HEK293 (cell line): ENCODE data around the gene PRC1.

Source experiments
- GFI1B ChIP-seq: fragments of 450-650 bp; formaldehyde crosslinking; IDR thresholded peaks from 2 replicates; pipeline ENCODE4 v1.5.1; 2016; ENCODE audit warnings: missing biosample characterization, missing genetic modification characterization
- OVOL3 ChIP-seq: fragments of 450-650 bp; formaldehyde crosslinking; IDR thresholded peaks from 2 replicates; pipeline ENCODE4 v1.5.1; 2016; ENCODE audit warnings: missing biosample characterization, missing genetic modification characterization
- TRIM28 ChIP-seq: IDR thresholded peaks from 2 replicates; pipeline ENCODE4 v1.6.1; 2011; ENCODE audit warnings: low read length, control low read depth, borderline replicate concordance
- YY1 ChIP-seq: fragments of 450-650 bp; formaldehyde crosslinking; IDR thresholded peaks from 2 replicates; pipeline ENCODE4 v1.5.1; 2018; ENCODE audit warnings: missing biosample characterization, missing genetic modification characterization
- YY2 ChIP-seq: fragments of 450-650 bp; formaldehyde crosslinking; IDR thresholded peaks from 2 replicates; pipeline ENCODE4 v1.5.1; 2016; ENCODE audit warnings: missing biosample characterization, missing genetic modification characterization
- ZBTB10 ChIP-seq: fragments of 450-650 bp; formaldehyde crosslinking; IDR thresholded peaks from 2 replicates; pipeline ENCODE4 v1.5.1; 2016; ENCODE audit warnings: missing biosample characterization, missing genetic modification characterization
- ZBTB11 ChIP-seq: fragments of 450-650 bp; formaldehyde crosslinking; conservative IDR thresholded peaks from 2 replicates; pipeline ENCODE4 v1.5.1; 2016; ENCODE audit warnings: low read depth, missing biosample characterization, missing genetic modification characterization
- ZBTB20 ChIP-seq: fragments of 450-650 bp; formaldehyde crosslinking; IDR thresholded peaks from 2 replicates; pipeline ENCODE4 v1.5.1; 2016; ENCODE audit warnings: missing biosample characterization, missing genetic modification characterization
- ZBTB6 ChIP-seq: fragments of 450-650 bp; formaldehyde crosslinking; IDR thresholded peaks from 2 replicates; pipeline ENCODE4 v1.5.1; 2017; ENCODE audit warnings: missing biosample characterization, missing genetic modification characterization
- ZEB2 ChIP-seq: fragments of 450-650 bp; formaldehyde crosslinking; IDR thresholded peaks from 2 replicates; pipeline ENCODE4 v1.5.1; 2016; ENCODE audit warnings: missing biosample characterization, missing genetic modification characterization
- ZFHX2 ChIP-seq: fragments of 450-650 bp; formaldehyde crosslinking; conservative IDR thresholded peaks from 2 replicates; pipeline ENCODE4 v1.5.1; 2016; ENCODE audit warnings: missing biosample characterization, missing genetic modification characterization
- ZNF112 ChIP-seq: fragments of 450-650 bp; formaldehyde crosslinking; IDR thresholded peaks from 2 replicates; pipeline ENCODE4 v1.5.0; 2017; ENCODE audit warnings: missing biosample characterization, missing genetic modification characterization
- ZNF23 ChIP-seq: fragments of 450-650 bp; formaldehyde crosslinking; IDR thresholded peaks from 2 replicates; pipeline ENCODE4 v1.5.1; 2016; ENCODE audit warnings: missing biosample characterization, missing genetic modification characterization, borderline replicate concordance
- ZNF239 ChIP-seq: fragments of 450-650 bp; formaldehyde crosslinking; IDR thresholded peaks from 2 replicates; pipeline ENCODE4 v1.5.1; 2016; ENCODE audit warnings: missing biosample characterization, missing genetic modification characterization
- ZNF324 ChIP-seq: fragments of 450-650 bp; formaldehyde crosslinking; IDR thresholded peaks from 2 replicates; pipeline ENCODE4 v1.5.1; 2016; ENCODE audit warnings: missing biosample characterization, missing genetic modification characterization
- ZNF416 ChIP-seq: fragments of 450-650 bp; formaldehyde crosslinking; IDR thresholded peaks from 2 replicates; pipeline ENCODE4 v1.5.1; 2016; ENCODE audit warnings: missing biosample characterization, missing genetic modification characterization
- ZNF449 ChIP-seq: fragments of 450-650 bp; formaldehyde crosslinking; IDR thresholded peaks from 2 replicates; pipeline ENCODE4 v1.5.1; 2017; ENCODE audit warnings: missing biosample characterization, mild to moderate bottlenecking, missing genetic modification characterization, moderate library complexity
- ZNF473 ChIP-seq: fragments of 450-650 bp; formaldehyde crosslinking; IDR thresholded peaks from 2 replicates; pipeline ENCODE4 v1.5.1; 2017; ENCODE audit warnings: missing biosample characterization, missing genetic modification characterization
- ZNF48 ChIP-seq: fragments of 450-650 bp; formaldehyde crosslinking; IDR thresholded peaks from 2 replicates; pipeline ENCODE4 v1.5.1; 2016; ENCODE audit warnings: missing biosample characterization, missing genetic modification characterization
- ZNF510 ChIP-seq: fragments of 450-650 bp; formaldehyde crosslinking; IDR thresholded peaks from 2 replicates; pipeline ENCODE4 v1.5.1; 2018; ENCODE audit warnings: mild to moderate bottlenecking, missing genetic modification characterization, missing biosample characterization; ENCODE audit not compliant: insufficient replicate concordance
- ZNF521 ChIP-seq: fragments of 450-650 bp; formaldehyde crosslinking; IDR thresholded peaks from 2 replicates; pipeline ENCODE4 v1.5.1; 2017; ENCODE audit warnings: missing biosample characterization, mild to moderate bottlenecking, missing genetic modification characterization
- ZNF600 ChIP-seq: fragments of 450-650 bp; formaldehyde crosslinking; IDR thresholded peaks from 2 replicates; pipeline ENCODE4 v1.5.1; 2016; ENCODE audit warnings: missing biosample characterization, missing genetic modification characterization
- ZNF677 ChIP-seq: fragments of 450-650 bp; IDR thresholded peaks from 2 replicates; pipeline ENCODE4 v1.5.0; 2018; ENCODE audit warnings: missing biosample characterization, mild to moderate bottlenecking, missing genetic modification characterization, moderate library complexity
- ZNF707 ChIP-seq: fragments of 450-650 bp; formaldehyde crosslinking; IDR thresholded peaks from 2 replicates; pipeline ENCODE4 v1.5.1; 2016; ENCODE audit warnings: missing biosample characterization, missing genetic modification characterization
- ZNF791 ChIP-seq: fragments of 450-650 bp; formaldehyde crosslinking; IDR thresholded peaks from 2 replicates; pipeline ENCODE4 v1.5.1; 2016; ENCODE audit warnings: missing biosample characterization, missing genetic modification characterization
- ZNF837 ChIP-seq: fragments of 450-650 bp; formaldehyde crosslinking; IDR thresholded peaks from 2 replicates; pipeline ENCODE4 v1.5.1; 2016; ENCODE audit warnings: missing biosample characterization, missing genetic modification characterization
- ZSCAN5A ChIP-seq: fragments of 450-650 bp; formaldehyde crosslinking; IDR thresholded peaks from 2 replicates; pipeline ENCODE4 v1.5.1; 2016; ENCODE audit warnings: missing biosample characterization, missing genetic modification characterization

The PRC1 gene

GRCh38 chr15:91022075-91022831 lies 27.9 kb upstream of the PRC1 start, which contains the start of gene VPS33B (continued):
- TF ChIP-seq ZBTB11 (tag by site-specific recombination) (peak; percentile 94), OVOL3 (tag by site-specific recombination) (no peak), ZNF707 (tag by site-specific recombination) (no peak), ZNF600 (tag by site-specific recombination) (no peak; the same call in 1 of the 2 replicates), ZNF416 (tag by site-specific recombination) (no peak), ZNF239 (tag by site-specific recombination) (no peak), ZBTB6 (tag by site-specific recombination) (peak; percentile 77; the same call in 1 of the 2 replicates), ZEB2 (tag by site-specific recombination) (peak; percentile 58; the same call in 1 of the 2 replicates), ZNF521 (tag by site-specific recombination) (no peak), ZSCAN5A (peak; percentile 25; the same call in 1 of the 2 replicates), ZNF677 (tag by site-specific recombination) (no peak), ZNF791 (no peak), YY1 (tag by site-specific recombination) (peak; percentile 22), ZNF23 (tag by site-specific recombination) (no peak), GFI1B (tag by site-specific recombination) (no peak), ZNF48 (tag by site-specific recombination) (no peak), TRIM28 (no peak), ZNF112 (tag by site-specific recombination) (no peak), ZBTB10 (peak; percentile 61; the same call in 1 of the 2 replicates), ZFHX2 (tag by site-specific recombination) (no peak), ZNF449 (tag by site-specific recombination) (no peak), ZNF324 (tag by site-specific recombination) (no peak), ZNF473 (tag by site-specific recombination) (no peak), ZNF837 (tag by site-specific recombination) (no peak), ZBTB20 (peak; percentile 84), ZNF510 (no peak), YY2 (tag by site-specific recombination) (no peak; the same call in 1 of the 2 replicates)
